Measurements from ENCODE around the gene SH3D21. TPM values are rescaled to one million over a fixed set of nuclear protein-coding genes. Genes with fewer than 3 reads are reported as not detected.

The SH3D21 gene
- total and polyA plus RNA-seq, 10 donors: 1.7 to 9.4 (median 4.0) TPM

- Histone ChIP-seq H3K9me3 (no peaks in the 10 kb centered on the region), H3K4me1 (peaks cover 40 to 64% (median 48%) of the 10 kb centered on the region in 6 donors), H3K36me3 (peaks cover 0 to 97% (median 52%) of the 10 kb centered on the region in 6 donors), H3K4me3 (peak overlapping the region in 1 of 8 donors; percentile 43), H3K27ac (peak overlapping the region; percentile 63 to 86 (median 78)), H3K27me3 (replicated peaks in 1 of 7) (no peaks in the 10 kb centered on the region)
- 12 to 25% (median 21%) methylated on average over 9 to 13 of the region's 13 CpGs for WGBS, 5 donors
- DNase-seq: peak; percentile 85
- intact Hi-C loops (cut with DNase I; ENCODE audit: low total_unique reads): no loop called here
- TF ChIP-seq CTCF (IDR thresholded peaks at IDR 0.05 in 8 of 11, conservative IDR thresholded peaks at IDR 0.05 in 3 of 11) (no peak), POLR2A (IDR thresholded peaks at IDR 0.05) (no peak), POLR2AphosphoS5 (IDR thresholded peaks at IDR 0.05) (peak; percentile 8 to 74 (median 56))
Measured at GRCh38 chr1:36350659-36351226, 44.6 kb downstream of the SH3D21 start.

- peak; percentile 75 for DNase-seq
- H3K36me3 ChIP-seq: peaks cover 0 to 97% (median 51%) of the 10 kb centered on the region in 6 donors
- peak overlapping the region in 7 of 8 donors; percentile 78 to 86 (median 79) for H3K27ac ChIP-seq
- H3K9me3 ChIP-seq: no peaks in the 10 kb centered on the region
- no peaks in the 10 kb centered on the region for H3K27me3 ChIP-seq (replicated peaks in 1 of 7)
- WGBS, 5 donors: 66 to 72% (median 70%) methylated on average over 11 to 14 of the region's 14 CpGs
- intact Hi-C loops (cut with DNase I; ENCODE audit: low total_unique reads): no loop called here
- peaks cover 40 to 64% (median 48%) of the 10 kb centered on the region in 6 donors for H3K4me1 ChIP-seq
- peak overlapping the region in 1 of 8 donors; percentile 43 for H3K4me3 ChIP-seq
- TF ChIP-seq POLR2A (IDR thresholded peaks at IDR 0.05) (no peak), CTCF (IDR thresholded peaks at IDR 0.05 in 8 of 11, conservative IDR thresholded peaks at IDR 0.05 in 3 of 11) (peak in 1 of 11 experiments; percentile 14)
Measured at GRCh38 chr1:36351227-36351977, 45.2 kb downstream of the SH3D21 start.

GRCh38 chr1:36352125-36352909, 46.1 kb downstream of the SH3D21 start:
- no peak overlapping the region for H3K4me3 ChIP-seq
- H3K27ac ChIP-seq: peak overlapping the region in 7 of 8 donors; percentile 27 to 86 (median 79)
- intact Hi-C loops (cut with DNase I; ENCODE audit: low total_unique reads): no loop called here
- H3K36me3 ChIP-seq: peaks cover 0 to 97% (median 46%) of the 10 kb centered on the region in 6 donors
- peaks cover 40 to 64% (median 48%) of the 10 kb centered on the region in 6 donors for H3K4me1 ChIP-seq
- no peak for DNase-seq
- 50 to 73% (median 71%) methylated on average over 9 to 13 of the region's 13 CpGs for WGBS, 5 donors
- peak in 2 of 3 donors; percentile 53 to 57 for TF ChIP-seq POLR2AphosphoS5 (IDR thresholded peaks at IDR 0.05)
- TF ChIP-seq POLR2A (IDR thresholded peaks at IDR 0.05): no peak
- no peak for TF ChIP-seq CTCF (IDR thresholded peaks at IDR 0.05 in 8 of 11, conservative IDR thresholded peaks at IDR 0.05 in 3 of 11)
- no peaks in the 10 kb centered on the region for H3K9me3 ChIP-seq
- H3K27me3 ChIP-seq (replicated peaks in 1 of 7): no peaks in the 10 kb centered on the region

Data from spleen (tissue), 11 donors.